ENCODE measurements around the gene PLIN4.
"Not testable (repeated sequence)": the region's sequence is repeated elsewhere in the genome, so short reads cannot be mapped to it uniquely, and the experiment has no call there.

Gene PLIN4

GRCh38 chr19:4518345-4519171 lies at the start of gene PLIN4:
PLIN4 (minus strand) TSS chr19:4518486; CDS start chr19:4518272, 214 bp downstream.
- TF ChIP-seq CTCF (IDR thresholded peaks at IDR 0.05; ENCODE audit: low read depth, low read length, missing control alignments) = no peak
- no peak within 1 kb of the TSS for H3K4me3 ChIP-seq (ENCODE audit: low read depth, low read length)
- DNase-seq (ENCODE audit: low read depth) = no peak

GRCh38 chr19:4567584-4568071 lies 49.3 kb upstream of the PLIN4 start:
- peak; percentile 94 for TF ChIP-seq CTCF (IDR thresholded peaks at IDR 0.05; ENCODE audit: low read depth, low read length, missing control alignments)
- DNase-seq (ENCODE audit: low read depth) = no peak
- no peak overlapping the region for H3K4me3 ChIP-seq (ENCODE audit: low read depth, low read length)

- DNase-seq (ENCODE audit: low read depth) = no peak
- no peak for TF ChIP-seq CTCF (IDR thresholded peaks at IDR 0.05; ENCODE audit: low read depth, low read length, missing control alignments)
These were observed 48.2 kb upstream of the PLIN4 start for GRCh38 chr19:4566402-4567051.

GRCh38 chr19:4563562-4563961 lies 45.3 kb upstream of the PLIN4 start:
- not testable (repeated sequence) for DNase-seq (ENCODE audit: low read depth); H3K4me3 ChIP-seq (ENCODE audit: low read depth, low read length)

More at GRCh38 chr19:4566402-4567051, 48.2 kb upstream of the PLIN4 start:
- no peak overlapping the region for H3K4me3 ChIP-seq (ENCODE audit: low read depth, low read length)

- DNase-seq (ENCODE audit: low read depth); H3K4me3 ChIP-seq (ENCODE audit: low read depth, low read length): not testable (repeated sequence)
These were observed 43.8 kb upstream of the PLIN4 start for GRCh38 chr19:4562085-4562484.

- DNase-seq (ENCODE audit: low read depth) = no peak
- no peak within 1 kb of the TSS for H3K4me3 ChIP-seq (ENCODE audit: low read depth, low read length)
- no peak for TF ChIP-seq CTCF (IDR thresholded peaks at IDR 0.05; ENCODE audit: low read depth, low read length, missing control alignments)
These were observed 41.3 kb upstream of the PLIN4 start, which contains the start of gene SEMA6B for GRCh38 chr19:4559569-4559968. SEMA6B (minus strand) TSS chr19:4559684; CDS start chr19:4558457, 1,227 bp downstream.

GRCh38 chr19:4557971-4558941 lies 40.0 kb upstream of the PLIN4 start:
- H3K4me3 ChIP-seq (ENCODE audit: low read depth, low read length) = no peak overlapping the region
- no peak for DNase-seq (ENCODE audit: low read depth)

More at GRCh38 chr19:4557971-4558941, 40.0 kb upstream of the PLIN4 start:
- TF ChIP-seq CTCF (IDR thresholded peaks at IDR 0.05; ENCODE audit: low read depth, low read length, missing control alignments) = peak; percentile 97

Data from GM12864 (cell line).